Calu3 (cell line): ENCODE measurements around the gene HMX2. TPM values are rescaled to one million over a fixed set of nuclear protein-coding genes. Genes with fewer than 3 reads are reported as not detected.

Experiments used
- BruUV-seq: library from RNA; stranded (reverse); fragments of 400-500 nt; replicated peaks from 2 replicates; lab custom pipeline; 2021; lab: Mats Ljungman, UMichigan
- CTCF ChIA-PET: fragments of 300-600 bp; sonication (Branson Sonifier 250); formaldehyde crosslinking; loops from one replicate; lab custom pipeline; 2022; ENCODE audit warnings: antibody characterized with exemption; lab: Charles Lee
- DNase-seq: peaks from one replicate; pipeline ENCODE4 v3.0.0; 2022
- H3K27ac Mint-ChIP-seq: one replicate; pipeline ENCODE4 v1.8.0; 2022; ENCODE audit warnings: mixed read lengths; ENCODE audit not compliant: unreplicated experiment
- H3K27me3 Mint-ChIP-seq: one replicate; pipeline ENCODE4 v1.8.0; 2022; ENCODE audit warnings: mixed read lengths; ENCODE audit not compliant: unreplicated experiment
- H3K36me3 Mint-ChIP-seq: one replicate; pipeline ENCODE4 v1.8.0; 2022; ENCODE audit warnings: mild to moderate bottlenecking, moderate library complexity, mixed read lengths; ENCODE audit not compliant: insufficient read depth, unreplicated experiment
- H3K4me1 Mint-ChIP-seq: one replicate; pipeline ENCODE4 v1.8.0; 2022; ENCODE audit warnings: mild to moderate bottlenecking, low read depth, mixed read lengths; ENCODE audit not compliant: unreplicated experiment
- H3K4me3 Mint-ChIP-seq: one replicate; pipeline ENCODE4 v1.8.0; 2022; ENCODE audit warnings: mild to moderate bottlenecking, low read depth, moderate library complexity, mixed read lengths; ENCODE audit not compliant: unreplicated experiment
- H3K9me3 Mint-ChIP-seq: one replicate; pipeline ENCODE4 v1.8.0; 2022; ENCODE audit warnings: low read depth, mixed read lengths; ENCODE audit not compliant: unreplicated experiment
- intact Hi-C: fragments of 100-400 bp; cut with micrococcal nuclease; formaldehyde crosslinking; loops from one replicate; pipeline ENCODE4 v1.10.0; 2022; ENCODE audit not compliant: unreplicated experiment
- total RNA-seq: library from RNA; stranded (reverse); gene quantifications from 2 replicates; pipeline ENCODE4 v1.2.3, GENCODE V29; 2022
- TF ChIP-seq, protein P1 (sequence below): fragments of 200-600 bp; IDR thresholded peaks from one replicate; pipeline ENCODE4 v1.8.0; 2022; ENCODE audit warnings: antibody characterized with exemption; ENCODE audit not compliant: unreplicated experiment

Gene HMX2
- total RNA-seq, 1 experiment from 2014 or later: not detected

DNA sequence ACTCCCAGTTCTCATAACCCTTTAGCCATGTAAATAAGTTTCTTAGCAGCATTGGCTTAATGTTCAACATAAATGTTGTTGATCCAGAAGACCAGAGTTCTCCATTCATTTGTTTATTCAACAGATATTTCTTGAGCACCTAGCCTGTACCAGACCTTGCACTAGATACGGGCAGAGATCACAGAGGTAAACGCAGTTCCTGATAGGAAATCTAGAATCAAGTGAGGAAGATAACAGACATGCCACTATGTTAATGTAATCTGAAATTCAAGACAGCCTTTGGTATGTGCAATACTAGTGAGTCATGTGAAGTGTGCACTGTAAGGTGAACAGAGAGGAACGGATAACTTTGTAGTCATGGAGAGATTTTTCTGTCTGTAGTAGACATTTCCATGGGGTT is 9.3 kb downstream of the HMX2 start:
- peaks cover 27% of the 10 kb centered on the region for H3K4me1 Mint-ChIP-seq
- no peaks in the 10 kb centered on the region for H3K9me3 Mint-ChIP-seq
- intact Hi-C loops: no loop called here
- peaks cover 46% of the 10 kb centered on the region for H3K36me3 Mint-ChIP-seq
- CTCF ChIA-PET: no interaction called here
- BruUV-seq: no TSS peak
- TF ChIP-seq, protein P1, sequence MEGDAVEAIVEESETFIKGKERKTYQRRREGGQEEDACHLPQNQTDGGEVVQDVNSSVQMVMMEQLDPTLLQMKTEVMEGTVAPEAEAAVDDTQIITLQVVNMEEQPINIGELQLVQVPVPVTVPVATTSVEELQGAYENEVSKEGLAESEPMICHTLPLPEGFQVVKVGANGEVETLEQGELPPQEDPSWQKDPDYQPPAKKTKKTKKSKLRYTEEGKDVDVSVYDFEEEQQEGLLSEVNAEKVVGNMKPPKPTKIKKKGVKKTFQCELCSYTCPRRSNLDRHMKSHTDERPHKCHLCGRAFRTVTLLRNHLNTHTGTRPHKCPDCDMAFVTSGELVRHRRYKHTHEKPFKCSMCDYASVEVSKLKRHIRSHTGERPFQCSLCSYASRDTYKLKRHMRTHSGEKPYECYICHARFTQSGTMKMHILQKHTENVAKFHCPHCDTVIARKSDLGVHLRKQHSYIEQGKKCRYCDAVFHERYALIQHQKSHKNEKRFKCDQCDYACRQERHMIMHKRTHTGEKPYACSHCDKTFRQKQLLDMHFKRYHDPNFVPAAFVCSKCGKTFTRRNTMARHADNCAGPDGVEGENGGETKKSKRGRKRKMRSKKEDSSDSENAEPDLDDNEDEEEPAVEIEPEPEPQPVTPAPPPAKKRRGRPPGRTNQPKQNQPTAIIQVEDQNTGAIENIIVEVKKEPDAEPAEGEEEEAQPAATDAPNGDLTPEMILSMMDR: no peak
- H3K4me3 Mint-ChIP-seq: peak overlapping the region; percentile 4
- H3K27me3 Mint-ChIP-seq: no peaks in the 10 kb centered on the region
- H3K27ac Mint-ChIP-seq: peak overlapping the region; percentile 32
- DNase-seq: no peak

DNA sequence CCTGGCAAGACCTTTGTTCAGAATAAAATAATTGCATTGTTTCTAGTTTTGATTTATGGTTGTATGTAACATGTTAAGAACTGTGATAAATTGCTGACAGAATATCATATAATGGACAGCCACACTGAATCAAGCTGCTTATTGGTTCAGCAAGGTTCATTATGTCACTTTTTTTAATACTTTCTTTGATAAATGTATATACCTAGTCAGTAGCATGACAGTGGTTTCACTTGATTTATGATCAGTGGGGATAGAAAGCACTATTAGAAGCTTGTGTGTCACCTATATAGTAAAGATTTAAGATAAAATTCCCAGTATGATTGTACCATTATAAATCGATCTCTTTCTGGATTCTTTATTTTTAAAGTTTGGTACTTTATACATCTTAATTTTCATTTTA is 10.7 kb downstream of the HMX2 start:
- Mint-ChIP-seq H3K27me3 (no peaks in the 10 kb centered on the region), H3K27ac (no peak overlapping the region), H3K9me3 (no peaks in the 10 kb centered on the region), H3K4me3 (no peak overlapping the region), H3K4me1 (peaks cover 27% of the 10 kb centered on the region), H3K36me3 (peaks cover 50% of the 10 kb centered on the region)
- CTCF ChIA-PET: no interaction called here
- TF ChIP-seq, protein P1: no peak
- no TSS peak for BruUV-seq
- DNase-seq: no peak
- intact Hi-C loops: no loop called here

DNA sequence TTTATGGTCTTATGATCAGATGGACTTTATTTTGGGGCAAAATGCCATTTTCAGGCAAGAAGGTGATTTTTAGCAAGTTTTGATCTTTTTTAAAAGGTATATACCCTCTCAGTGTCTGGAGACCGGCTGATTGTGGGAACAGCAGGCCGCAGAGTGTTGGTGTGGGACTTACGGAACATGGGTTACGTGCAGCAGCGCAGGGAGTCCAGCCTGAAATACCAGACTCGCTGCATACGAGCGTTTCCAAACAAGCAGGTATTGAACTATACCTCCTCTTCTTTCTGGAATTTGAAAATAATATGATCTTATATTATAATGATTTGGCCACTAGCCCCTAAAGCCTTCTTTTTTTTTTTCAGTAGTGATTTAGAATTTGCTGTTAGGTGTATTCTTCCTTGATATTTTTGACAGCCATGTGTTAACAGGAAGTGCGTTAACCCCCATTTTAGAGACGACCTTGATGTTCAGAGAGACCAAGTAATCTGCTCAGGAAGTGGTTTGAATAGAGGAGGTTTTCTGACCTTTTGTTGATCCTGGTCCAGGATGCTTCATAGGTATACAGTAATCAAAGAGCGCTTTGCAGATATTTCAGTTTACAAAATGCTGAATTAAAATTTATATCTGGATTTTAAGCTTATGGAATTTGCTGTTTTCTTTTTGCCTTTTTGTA is 12.5 kb downstream of the HMX2 start:
- no peaks in the 10 kb centered on the region for H3K27me3 Mint-ChIP-seq
- no peaks in the 10 kb centered on the region for H3K9me3 Mint-ChIP-seq
- no peak for DNase-seq
- CTCF ChIA-PET: no interaction called here
- TF ChIP-seq, protein P1: no peak
- H3K27ac Mint-ChIP-seq: no peak overlapping the region
- no TSS peak for BruUV-seq
- peaks cover 32% of the 10 kb centered on the region for H3K36me3 Mint-ChIP-seq
- intact Hi-C loops: no loop called here
- H3K4me3 Mint-ChIP-seq: no peak overlapping the region
- peaks cover 25% of the 10 kb centered on the region for H3K4me1 Mint-ChIP-seq

DNA sequence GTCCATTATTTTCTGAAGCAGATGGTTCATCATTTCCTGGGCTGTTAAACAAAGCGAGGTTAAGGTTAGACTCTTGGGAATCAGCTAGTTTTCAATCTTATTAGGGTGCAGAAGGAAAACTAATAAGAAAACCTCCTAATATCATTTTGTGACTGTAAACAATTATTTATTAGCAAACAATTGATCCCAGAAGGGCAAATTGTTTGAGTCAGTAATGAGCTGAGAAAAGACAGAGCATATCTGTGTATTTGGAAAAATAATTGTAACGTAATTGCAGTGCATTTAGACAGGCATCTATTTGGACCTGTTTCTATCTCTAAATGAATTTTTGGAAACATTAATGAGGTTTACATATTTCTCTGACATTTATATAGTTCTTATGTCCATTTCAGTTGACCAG is 16.4 kb downstream of the HMX2 start:
- no peak overlapping the region for H3K27ac Mint-ChIP-seq
- CTCF ChIA-PET: no interaction called here
- BruUV-seq: no TSS peak
- H3K4me3 Mint-ChIP-seq: no peak overlapping the region
- no peaks in the 10 kb centered on the region for H3K27me3 Mint-ChIP-seq
- peaks cover 18% of the 10 kb centered on the region for H3K36me3 Mint-ChIP-seq
- H3K9me3 Mint-ChIP-seq: no peaks in the 10 kb centered on the region
- TF ChIP-seq, protein P1: no peak
- H3K4me1 Mint-ChIP-seq: no peaks in the 10 kb centered on the region
- DNase-seq: no peak
- intact Hi-C loops: no loop called here
